Fibroblast of peridontal ligament (primary cell): ENCODE data around the gene DLX3.

Experiments
- DNase-seq: peaks from one replicate; pipeline ENCODE4 v3.0.0-alpha.2; 2010; ENCODE audit errors: extremely low read depth

Gene DLX3

GRCh38 chr17:49957350-49957749 lies 37.7 kb downstream of the DLX3 start:
- no peak for DNase-seq

GRCh38 chr17:49956780-49957179 lies 38.2 kb downstream of the DLX3 start:
- DNase-seq, result no peak

- DNase-seq, result no peak
Observed at GRCh38 chr17:49955157-49955556, 39.9 kb downstream of the DLX3 start.

GRCh38 chr17:49952912-49953497 lies 42.0 kb downstream of the DLX3 start:
- DNase-seq, result no peak

GRCh38 chr17:49952209-49952911 lies 42.7 kb downstream of the DLX3 start:
- peak; percentile 45 for DNase-seq

- DNase-seq, result no peak
Observed at GRCh38 chr17:49951362-49952082, 43.5 kb downstream of the DLX3 start.

GRCh38 chr17:49949634-49950033 lies 45.4 kb downstream of the DLX3 start:
- DNase-seq, result no peak

- DNase-seq, result no peak
Observed at GRCh38 chr17:49946964-49947584, 48.0 kb downstream of the DLX3 start.

GRCh38 chr17:49946208-49946607 lies 48.8 kb downstream of the DLX3 start:
- DNase-seq, result no peak

GRCh38 chr17:49944273-49944870 lies 50.7 kb downstream of the DLX3 start:
- no peak for DNase-seq

GRCh38 chr17:49942947-49943346 lies 52.1 kb downstream of the DLX3 start:
- no peak for DNase-seq

- no peak for DNase-seq
Observed at GRCh38 chr17:49941427-49941826, 53.6 kb downstream of the DLX3 start.
